ENCODE results near the gene IFT43.

IFT43 gene

DNA sequence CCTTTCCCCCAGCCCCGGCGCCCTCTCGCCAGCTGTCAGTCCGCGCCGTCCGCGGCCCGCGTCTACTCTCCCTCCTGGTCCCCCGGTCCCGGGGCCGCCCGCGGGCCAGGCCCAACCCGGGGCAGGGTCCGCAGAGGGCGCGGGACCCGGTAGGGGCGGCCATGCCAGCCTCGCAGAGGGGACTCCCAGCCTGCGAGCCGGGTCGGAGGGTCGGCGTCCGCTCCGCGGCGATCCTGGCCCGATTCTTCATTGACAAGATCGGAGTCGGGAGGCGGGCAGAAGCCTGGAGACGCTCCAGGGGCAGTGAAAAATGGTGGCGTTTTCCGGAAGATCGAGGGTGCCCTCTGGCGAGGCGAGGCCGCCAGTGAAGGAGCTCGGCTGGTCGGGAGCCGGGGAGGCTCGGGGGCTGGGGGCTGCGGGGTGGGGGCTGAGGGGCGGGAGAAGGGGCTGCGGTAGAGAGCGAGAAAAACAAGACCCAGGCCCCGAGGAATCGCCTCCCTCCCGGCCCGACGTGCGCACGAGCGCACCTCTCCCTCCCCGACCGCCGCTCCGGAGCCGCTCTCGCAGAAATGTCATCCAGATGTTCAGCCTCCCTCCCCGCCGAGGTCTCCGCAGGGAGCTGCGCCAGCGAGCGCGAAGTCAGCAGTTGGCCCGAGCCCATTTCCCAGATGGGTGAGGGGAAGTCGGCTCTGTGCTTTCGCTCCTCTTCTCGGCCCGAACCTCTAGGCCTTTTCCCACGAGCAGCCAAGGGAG is 3.1 kb upstream of the IFT43 start:
- CTCF ChIA-PET: interaction anchor here (0.7 to 10.6 kb wide), 47 partner anchors 8 to 407 kb away, joined by 3 to 216 read pairs (median 5); partner anchors contain the start of gene FLVCR2
- POLR2A ChIA-PET: interaction anchor here (0.7 to 0.8 kb wide), 2 partner anchors 273 to 404 kb away, joined by 3 to 11 read pairs; partner anchors contain the start of gene FLVCR2
- TF ChIP-seq, protein P1, sequence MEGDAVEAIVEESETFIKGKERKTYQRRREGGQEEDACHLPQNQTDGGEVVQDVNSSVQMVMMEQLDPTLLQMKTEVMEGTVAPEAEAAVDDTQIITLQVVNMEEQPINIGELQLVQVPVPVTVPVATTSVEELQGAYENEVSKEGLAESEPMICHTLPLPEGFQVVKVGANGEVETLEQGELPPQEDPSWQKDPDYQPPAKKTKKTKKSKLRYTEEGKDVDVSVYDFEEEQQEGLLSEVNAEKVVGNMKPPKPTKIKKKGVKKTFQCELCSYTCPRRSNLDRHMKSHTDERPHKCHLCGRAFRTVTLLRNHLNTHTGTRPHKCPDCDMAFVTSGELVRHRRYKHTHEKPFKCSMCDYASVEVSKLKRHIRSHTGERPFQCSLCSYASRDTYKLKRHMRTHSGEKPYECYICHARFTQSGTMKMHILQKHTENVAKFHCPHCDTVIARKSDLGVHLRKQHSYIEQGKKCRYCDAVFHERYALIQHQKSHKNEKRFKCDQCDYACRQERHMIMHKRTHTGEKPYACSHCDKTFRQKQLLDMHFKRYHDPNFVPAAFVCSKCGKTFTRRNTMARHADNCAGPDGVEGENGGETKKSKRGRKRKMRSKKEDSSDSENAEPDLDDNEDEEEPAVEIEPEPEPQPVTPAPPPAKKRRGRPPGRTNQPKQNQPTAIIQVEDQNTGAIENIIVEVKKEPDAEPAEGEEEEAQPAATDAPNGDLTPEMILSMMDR (IDR thresholded peaks at IDR 0.05; ENCODE audit: control extremely low read depth, extremely low read depth, low read depth, missing control alignments): peak; percentile 84
- peak; percentile 82 for DNase-seq (ENCODE audit: extremely low spot score)

DNA sequence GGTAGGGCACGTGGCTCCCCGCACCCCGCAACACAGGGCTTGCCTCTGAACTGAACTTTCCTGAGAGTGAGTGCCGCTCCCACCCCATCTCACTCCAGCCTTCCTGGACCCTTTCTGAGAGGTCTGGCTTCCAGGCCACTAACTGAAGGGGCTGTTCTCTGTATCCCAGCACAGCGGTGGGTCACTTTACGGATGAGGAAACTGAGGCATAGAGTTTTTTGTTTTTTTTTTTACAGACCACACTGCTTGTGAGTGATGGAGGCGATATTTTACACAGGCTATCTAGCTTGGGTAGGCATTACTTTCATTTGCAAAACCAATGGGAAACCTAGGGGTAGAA is 2.6 kb upstream of the IFT43 start:
- ChIA-PET POLR2A (interaction anchor here (0.7 to 0.8 kb wide), 2 partner anchors 273 to 404 kb away, joined by 3 to 11 read pairs; partner anchors contain the start of gene FLVCR2), CTCF (interaction anchor here (0.7 to 10.6 kb wide), 42 partner anchors 8 to 407 kb away, joined by 3 to 216 read pairs (median 5); partner anchors contain the start of gene FLVCR2)
- no peak for DNase-seq (ENCODE audit: extremely low spot score)
- TF ChIP-seq, protein P1 (IDR thresholded peaks at IDR 0.05; ENCODE audit: control extremely low read depth, extremely low read depth, low read depth, missing control alignments): no peak

- ChIA-PET POLR2A (no interaction called here), CTCF (interaction anchor here (1.8 to 10.6 kb wide), 4 partner anchors 11 to 402 kb away, joined by 3 to 216 read pairs (median 93); no protein-coding TSS in a partner anchor)
- DNase-seq (ENCODE audit: extremely low spot score): no peak
- TF ChIP-seq, protein P1 (IDR thresholded peaks at IDR 0.05; ENCODE audit: control extremely low read depth, extremely low read depth, low read depth, missing control alignments): no peak
Observed at GRCh38 chr14:75984674-75985073, 889 bp upstream of the IFT43 start.

DNA sequence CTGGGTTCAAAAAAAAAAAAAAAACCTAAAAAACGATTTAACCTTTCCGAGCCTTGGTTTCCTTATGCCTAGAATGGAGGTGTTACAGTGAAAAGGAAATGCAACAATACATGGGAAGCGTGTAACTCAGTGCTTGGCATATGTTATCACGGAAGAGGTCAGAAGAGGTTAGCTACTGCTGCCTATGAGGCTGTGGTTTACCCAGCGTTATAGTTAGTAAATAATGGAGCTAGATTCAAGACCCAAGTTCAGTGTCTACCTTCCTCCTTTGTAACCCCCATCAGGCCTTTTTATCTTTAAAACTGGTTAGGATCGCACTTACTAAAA is 839 bp downstream of the IFT43 start:
- TF ChIP-seq, protein P1 (IDR thresholded peaks at IDR 0.05; ENCODE audit: control extremely low read depth, extremely low read depth, low read depth, missing control alignments): no peak
- no peak for DNase-seq (ENCODE audit: extremely low spot score)
- ChIA-PET POLR2A (no interaction called here), CTCF (interaction anchor here (1.3 to 10.6 kb wide), 4 partner anchors 64 to 401 kb away, joined by 3 to 216 read pairs (median 85); no protein-coding TSS in a partner anchor)

- POLR2A ChIA-PET: no interaction called here
- TF ChIP-seq, protein P1 (IDR thresholded peaks at IDR 0.05; ENCODE audit: control extremely low read depth, extremely low read depth, low read depth, missing control alignments): no peak
- CTCF ChIA-PET: interaction anchor here (10.6 kb wide), 1 partner anchor 277 kb away, joined by 216 read pairs; no protein-coding TSS in a partner anchor
- DNase-seq (ENCODE audit: extremely low spot score): no peak
Observed at GRCh38 chr14:75987201-75987970, 1.8 kb downstream of the IFT43 start.

- TF ChIP-seq, protein P1 (IDR thresholded peaks at IDR 0.05; ENCODE audit: control extremely low read depth, extremely low read depth, low read depth, missing control alignments): no peak
- CTCF ChIA-PET: interaction anchor here (1.7 kb wide), 1 partner anchor 280 kb away, joined by 5 read pairs; no protein-coding TSS in a partner anchor
- POLR2A ChIA-PET: no interaction called here
- DNase-seq (ENCODE audit: extremely low spot score): no peak
Observed at GRCh38 chr14:75989134-75989533, 3.6 kb downstream of the IFT43 start.

All from GM10248 (cell line).